ENCODE data around the gene SULT1A3.
A peak's percentile ranks its signal among the peaks of the same experiment; 100 is the strongest.
"Not testable (repeated sequence)": the region's sequence is repeated elsewhere in the genome, so short reads cannot be mapped to it uniquely, and the experiment has no call there.

Gene SULT1A3

DNA sequence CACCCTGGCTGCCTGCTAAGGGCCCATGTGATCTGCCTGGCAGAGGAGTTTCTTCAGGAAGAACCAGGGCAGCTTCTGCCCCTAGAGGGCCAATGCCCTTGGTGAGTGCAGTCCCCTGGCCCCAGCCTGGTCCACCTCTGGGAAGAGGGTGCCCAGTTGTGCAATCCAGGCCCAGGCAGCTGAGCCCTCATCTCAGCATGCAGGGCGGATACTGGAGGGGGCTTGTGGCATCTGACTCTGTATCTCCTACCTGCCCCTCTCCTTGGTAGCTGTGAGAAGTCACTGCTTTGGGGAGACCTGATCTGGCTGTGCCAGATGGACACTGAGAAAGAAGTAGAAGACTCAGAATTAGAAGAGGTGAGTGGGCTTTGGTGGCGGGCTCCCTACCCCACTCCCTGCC is 2.1 kb upstream of the SULT1A3 start:
- not testable (repeated sequence) for DNase-seq (ENCODE audit: low spot score); H3K27ac ChIP-seq

DNA sequence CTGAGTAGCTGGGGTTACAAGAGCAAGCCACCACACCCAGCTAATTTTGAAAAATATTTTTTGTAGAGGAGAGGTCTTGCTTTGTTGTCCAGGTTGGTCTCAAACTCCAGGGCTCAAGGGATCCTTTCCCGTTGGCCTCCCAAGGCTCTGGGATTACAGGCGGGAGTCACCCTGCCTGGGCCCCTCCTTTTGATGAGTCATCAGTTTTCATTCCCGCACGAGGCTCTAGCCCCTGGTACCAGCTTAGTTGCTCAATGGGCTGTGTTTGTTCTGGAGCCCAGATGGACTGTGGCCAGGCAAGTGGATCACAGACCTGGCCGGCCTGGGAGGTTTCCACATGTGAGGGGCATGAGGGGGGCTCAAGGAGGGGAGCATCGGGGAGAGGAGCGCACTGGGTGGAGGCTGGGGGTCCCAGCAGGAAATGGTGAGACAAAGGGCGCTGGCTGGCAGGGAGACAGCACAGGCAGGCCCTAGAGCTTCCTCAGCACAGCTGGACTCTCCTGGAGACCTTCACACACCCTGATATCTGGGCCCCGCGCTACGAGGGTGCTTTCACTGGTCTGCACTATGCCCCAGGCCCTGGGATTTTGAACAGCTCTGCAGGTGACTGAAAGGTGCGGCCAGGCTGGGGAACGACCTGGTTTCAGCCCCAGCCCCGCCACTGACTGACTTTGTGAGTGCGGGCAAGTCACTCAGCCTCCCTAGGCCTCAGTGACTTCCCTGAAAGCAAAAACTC is 721 bp downstream of the SULT1A3 start:
- not testable (repeated sequence) for H3K27ac ChIP-seq; DNase-seq (ENCODE audit: low spot score); H3K4me3 ChIP-seq

More for the DNA sequence above, 2.1 kb upstream of the SULT1A3 start:
- H3K4me3 ChIP-seq, result not testable (repeated sequence)

DNA sequence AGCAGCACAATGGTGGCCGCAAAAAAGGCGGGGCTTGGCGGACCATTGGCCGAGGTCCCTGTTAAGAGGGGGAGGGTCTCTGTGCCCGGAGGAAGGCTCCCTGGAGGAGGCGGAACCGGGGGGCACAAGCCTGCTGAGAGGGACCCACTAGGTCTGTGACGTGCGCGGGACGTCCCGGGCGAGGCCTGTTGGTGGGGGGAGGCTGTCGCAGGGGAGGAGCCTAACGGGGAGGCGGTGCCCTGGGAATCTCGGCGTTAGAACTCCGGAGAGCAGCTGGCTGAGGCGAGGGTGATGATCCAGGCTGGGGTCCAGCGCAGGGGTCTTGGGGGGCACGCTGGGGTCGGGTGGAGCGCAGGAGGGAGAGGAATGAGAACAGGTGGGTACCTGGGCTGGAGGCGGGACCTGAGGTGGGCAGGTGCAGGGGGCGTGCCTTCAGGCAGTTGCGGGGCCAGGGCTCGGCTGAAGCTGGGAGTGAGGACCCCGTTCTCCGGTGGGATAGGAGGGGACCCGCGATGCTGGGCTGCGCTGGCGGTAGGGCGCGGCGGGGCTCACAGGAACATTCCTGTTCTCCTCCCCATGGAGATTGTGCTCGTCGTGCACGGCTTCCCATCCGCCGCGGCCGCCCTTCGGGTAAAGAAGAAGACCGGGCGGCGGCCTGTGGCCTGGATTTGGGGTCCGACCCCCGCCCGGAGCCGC is 6.6 kb downstream of the SULT1A3 start:
- not testable (repeated sequence) for H3K27ac ChIP-seq; DNase-seq (ENCODE audit: low spot score)
- H3K4me3 ChIP-seq, result peak overlapping the region; percentile 76

DNA sequence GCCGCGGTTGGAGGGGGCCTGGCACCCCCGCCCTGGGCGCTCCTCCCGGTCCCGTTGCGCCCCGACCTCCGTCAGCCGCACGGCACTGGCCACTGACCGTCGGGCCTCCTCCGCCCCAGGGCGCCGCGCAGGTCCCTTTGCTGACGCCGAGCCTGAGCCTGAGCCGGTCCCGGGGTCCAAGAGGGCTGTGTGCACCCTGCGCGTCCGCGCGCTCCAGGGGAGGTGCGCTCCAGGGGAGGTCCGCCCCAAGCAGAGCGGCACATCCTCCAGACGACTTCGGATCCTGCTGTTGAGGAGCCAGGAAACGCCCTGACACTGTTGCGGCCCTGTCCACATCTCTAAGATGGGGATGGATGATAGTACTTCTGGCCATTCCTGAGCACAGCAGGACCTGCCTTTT is 7.2 kb downstream of the SULT1A3 start:
- H3K27ac ChIP-seq; DNase-seq (ENCODE audit: low spot score): not testable (repeated sequence)
- H3K4me3 ChIP-seq, result peak overlapping the region; percentile 76

DNA sequence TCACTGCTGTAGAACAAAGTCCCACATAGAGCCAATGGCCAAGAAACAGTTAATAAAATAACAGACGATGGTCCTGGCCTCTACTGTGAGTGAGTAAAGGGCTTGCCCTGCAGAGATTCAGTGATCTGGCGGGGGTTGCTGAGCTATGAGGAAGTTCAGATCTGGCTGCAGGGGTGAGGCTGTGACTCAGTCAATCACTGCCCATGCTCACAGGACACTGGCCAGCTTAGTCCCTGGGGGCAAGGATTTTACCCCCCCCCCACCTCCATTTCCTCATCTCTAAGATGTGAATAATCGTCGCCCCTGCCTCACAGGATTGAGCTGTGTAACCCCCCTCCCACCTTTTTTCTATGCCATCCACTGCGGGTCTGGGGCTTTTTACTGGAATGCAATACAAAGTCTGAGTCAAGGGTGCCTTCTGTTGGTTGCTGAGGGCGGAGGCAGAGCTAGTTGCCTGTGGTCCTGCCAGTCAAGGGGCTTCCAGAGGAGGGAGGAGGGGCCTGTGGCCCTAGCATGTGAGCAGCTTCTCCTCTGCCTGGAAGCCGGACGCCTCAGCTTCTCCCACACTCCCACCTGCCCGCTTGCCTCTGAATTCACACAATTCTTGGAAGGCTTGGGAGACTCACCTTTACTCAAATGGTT is 8.1 kb downstream of the SULT1A3 start:
- not testable (repeated sequence) for DNase-seq (ENCODE audit: low spot score); H3K27ac ChIP-seq; H3K4me3 ChIP-seq

DNA sequence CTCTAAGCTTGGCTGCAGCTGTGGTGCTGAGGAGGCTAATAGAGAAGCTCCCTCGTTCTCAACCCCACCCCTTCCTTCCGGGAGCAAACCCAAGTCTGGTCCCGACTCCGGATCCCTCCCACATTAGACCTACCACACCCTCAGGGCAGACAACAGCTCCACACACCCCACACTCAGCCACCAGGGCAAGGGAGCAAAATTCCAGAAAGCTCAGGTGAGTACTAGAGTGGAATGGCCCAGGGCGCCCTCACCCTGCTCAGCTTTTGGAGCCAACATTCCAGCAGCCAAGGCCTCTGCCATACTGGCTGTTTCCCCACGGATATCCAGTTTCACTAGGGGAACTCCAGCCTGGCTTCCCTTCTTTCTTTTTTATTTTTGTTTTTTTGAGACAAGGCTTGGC is 10.0 kb downstream of the SULT1A3 start:
- DNase-seq (ENCODE audit: low spot score); H3K4me3 ChIP-seq; H3K27ac ChIP-seq: not testable (repeated sequence)

DNA sequence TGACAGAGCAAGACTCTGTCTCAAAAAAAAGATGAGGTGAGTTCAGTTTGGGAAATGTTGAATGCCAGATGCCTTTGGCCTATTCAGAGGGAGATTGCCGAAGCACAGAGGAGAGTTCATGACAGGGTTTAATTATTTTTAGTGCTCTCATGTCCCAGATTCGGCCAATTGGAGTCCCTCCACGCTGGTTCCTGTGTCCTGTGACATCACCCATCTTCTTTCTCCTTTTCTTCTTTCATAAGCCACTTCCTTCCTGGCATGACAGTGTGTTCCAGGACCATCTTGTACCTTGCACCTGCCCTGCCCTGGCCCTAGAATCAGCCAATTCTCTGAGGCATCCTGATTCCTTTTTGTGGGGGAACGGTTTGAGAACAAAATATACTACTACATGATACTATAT is 12.4 kb downstream of the SULT1A3 start:
- H3K27ac ChIP-seq; DNase-seq (ENCODE audit: low spot score); H3K4me3 ChIP-seq: not testable (repeated sequence)

DNA sequence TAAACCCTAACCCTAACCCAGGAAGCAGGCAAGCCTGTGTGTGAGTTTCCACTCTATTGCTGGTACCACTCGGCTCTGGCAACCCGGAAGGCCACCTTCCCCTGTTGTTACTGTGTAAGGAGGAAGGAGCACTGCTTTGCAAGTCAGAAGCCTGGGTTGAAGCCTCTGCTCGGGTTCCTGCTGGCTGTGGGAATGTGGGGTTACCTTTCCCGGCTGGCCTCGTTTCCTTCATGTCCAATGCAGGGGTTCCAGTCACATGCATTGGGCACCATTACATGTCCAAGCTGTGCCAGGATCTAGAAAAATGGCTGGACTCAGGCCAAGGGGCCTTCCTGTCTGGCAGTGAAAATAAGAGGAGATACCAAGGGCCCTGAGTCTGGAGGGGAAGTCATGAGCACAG is 18.0 kb downstream of the SULT1A3 start:
- not testable (repeated sequence) for H3K4me3 ChIP-seq; H3K27ac ChIP-seq; DNase-seq (ENCODE audit: low spot score)

DNA sequence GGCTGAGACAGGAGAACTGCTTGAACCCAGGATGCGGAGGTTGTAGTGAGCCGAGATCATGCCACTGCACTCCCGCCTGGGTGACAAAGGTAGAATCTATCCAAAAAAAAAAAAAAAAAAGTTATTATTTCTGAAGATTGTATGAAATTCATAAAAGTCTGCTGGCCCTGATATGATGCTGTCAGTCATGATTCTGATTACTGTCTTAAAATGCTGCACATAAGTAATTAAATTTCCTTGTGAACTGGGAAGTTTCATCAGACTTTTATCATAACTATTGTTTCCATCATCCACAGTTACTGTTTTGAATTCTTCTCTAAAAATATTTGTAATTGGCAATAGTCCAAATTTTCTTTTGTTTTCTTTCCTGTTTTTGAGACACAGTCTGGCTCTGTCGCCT is 49.3 kb downstream of the SULT1A3 start, which contains the start of gene NPIPB13:
TSS of gene NPIPB13 (minus strand) at position 101 of the 400 bp plus-strand sequence. CDS start 2,906 bp downstream, outside the sequence.
- H3K4me3 ChIP-seq; DNase-seq (ENCODE audit: low spot score); H3K27ac ChIP-seq: not testable (repeated sequence)

Measured in coronary artery (tissue), 2 donors.